Thoracic aorta (tissue), 2 donors: ENCODE measurements around the gene NACC1. TPM values are rescaled to one million over a fixed set of nuclear protein-coding genes. Genes with fewer than 3 reads are reported as not detected.
A peak's percentile ranks its signal among the peaks of the same experiment; 100 is the strongest.

Source experiments
- ATAC-seq: fragments of 150-250 bp; one replicate; pipeline ENCODE4 v1.8.0; 2017; ENCODE audit warnings: low read depth; ENCODE audit not compliant: insufficient number of reproducible peaks, low FRiP score
- DNase-seq: peaks from one replicate; pipeline ENCODE4 v3.0.0-alpha.2; 2020; ENCODE audit warnings: low spot score
- H3K27ac ChIP-seq, 2 donors: fragments of 200-600 bp; sonication (generic); 1 replicate in 1 of 2; 2 replicates in 1 of 2; pipeline ENCODE4 v1.5.1; 2016; ENCODE audit warnings: mild to moderate bottlenecking in 2 of 2, moderate library complexity in 2 of 2
- H3K27me3 ChIP-seq: fragments of 200-600 bp; sonication (generic); replicated peaks from 2 replicates; pipeline ENCODE4 v1.6.0; 2016; ENCODE audit warnings: mild to moderate bottlenecking; ENCODE audit not compliant: insufficient read depth
- H3K36me3 ChIP-seq: fragments of 200-600 bp; sonication (generic); one replicate; pipeline ENCODE4 v1.5.1; 2016
- H3K4me1 ChIP-seq, 2 donors: fragments of 200-600 bp; sonication (generic); 1 replicate in 1 of 2; 2 replicates in 1 of 2; pipeline versions ENCODE4 v1.5.1 to v1.6.0; 2016; ENCODE audit warnings: low read depth in 2 of 2, mild to moderate bottlenecking in 1 of 2; ENCODE audit not compliant: control insufficient read depth in 1 of 2
- H3K4me3 ChIP-seq: fragments of 200-600 bp; sonication (generic); 2 replicates; pipeline ENCODE4 v1.5.1; 2016; ENCODE audit warnings: mild to moderate bottlenecking
- H3K9me3 ChIP-seq: fragments of 200-600 bp; sonication (generic); 2 replicates; pipeline ENCODE4 v1.5.1; 2016
- total RNA-seq, 2 donors: library from RNA; depleted of rRNA; stranded (reverse); fragments of >200 nt; gene quantifications; one replicate each; pipeline versions ENCODE4 v1.1.0 to v1.2.3, GENCODE V29; 2016
- TF ChIP-seq, protein P1 (sequence below): fragments of 200-600 bp; sonication (generic); IDR thresholded peaks from one replicate; pipeline ENCODE4 v1.5.1; 2019; ENCODE audit warnings: antibody characterized with exemption

The NACC1 gene
- total RNA-seq, 2 donors from 2014 or later = 27.2 to 28.8 TPM

DNA sequence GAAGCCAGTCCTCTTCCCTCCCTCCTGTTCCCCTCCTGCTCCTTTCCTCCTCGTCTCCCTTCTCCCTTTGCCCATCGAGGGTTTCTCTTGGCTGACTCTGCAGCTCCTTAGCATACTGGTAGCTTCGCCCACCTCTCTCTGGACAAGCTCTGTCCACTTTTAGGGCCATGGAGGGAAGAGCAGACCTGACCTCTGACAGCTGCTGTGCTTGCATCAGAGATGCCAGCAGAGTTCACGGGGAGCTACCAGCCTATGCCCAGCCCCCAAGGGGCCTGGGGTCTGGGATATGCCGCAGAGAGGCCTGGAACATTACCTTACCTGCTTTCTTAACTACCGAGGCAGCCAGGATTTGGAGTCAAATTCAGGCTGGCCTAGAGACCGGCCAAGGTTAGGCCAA lies 35.1 kb upstream of the NACC1 start:
- ATAC-seq = no peak

DNA sequence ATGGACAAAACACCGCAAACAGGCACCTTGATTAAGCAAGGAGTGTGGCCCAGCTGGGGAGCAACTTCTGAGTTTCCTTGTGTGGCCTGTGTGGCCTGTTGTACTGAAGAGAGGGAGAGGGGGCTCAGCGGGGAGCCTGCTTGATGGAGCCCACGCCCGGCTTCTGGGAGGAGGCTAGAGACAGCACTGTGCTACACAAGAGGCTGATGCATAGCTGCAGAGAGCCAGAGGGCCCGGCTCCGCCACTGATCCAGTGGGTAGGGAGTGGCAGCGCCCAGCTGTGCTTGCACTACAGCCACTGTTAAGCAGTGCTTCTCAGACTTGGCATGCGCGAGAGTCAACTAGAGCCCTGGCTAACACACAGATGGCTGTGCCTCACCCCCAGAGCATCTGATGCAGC lies 34.4 kb upstream of the NACC1 start:
- peaks cover 23% of the 10 kb centered on the region for H3K36me3 ChIP-seq
- H3K4me3 ChIP-seq = no peak overlapping the region
- peak overlapping the region; percentile 77 to 78 for H3K27ac ChIP-seq
- TF ChIP-seq, protein P1, sequence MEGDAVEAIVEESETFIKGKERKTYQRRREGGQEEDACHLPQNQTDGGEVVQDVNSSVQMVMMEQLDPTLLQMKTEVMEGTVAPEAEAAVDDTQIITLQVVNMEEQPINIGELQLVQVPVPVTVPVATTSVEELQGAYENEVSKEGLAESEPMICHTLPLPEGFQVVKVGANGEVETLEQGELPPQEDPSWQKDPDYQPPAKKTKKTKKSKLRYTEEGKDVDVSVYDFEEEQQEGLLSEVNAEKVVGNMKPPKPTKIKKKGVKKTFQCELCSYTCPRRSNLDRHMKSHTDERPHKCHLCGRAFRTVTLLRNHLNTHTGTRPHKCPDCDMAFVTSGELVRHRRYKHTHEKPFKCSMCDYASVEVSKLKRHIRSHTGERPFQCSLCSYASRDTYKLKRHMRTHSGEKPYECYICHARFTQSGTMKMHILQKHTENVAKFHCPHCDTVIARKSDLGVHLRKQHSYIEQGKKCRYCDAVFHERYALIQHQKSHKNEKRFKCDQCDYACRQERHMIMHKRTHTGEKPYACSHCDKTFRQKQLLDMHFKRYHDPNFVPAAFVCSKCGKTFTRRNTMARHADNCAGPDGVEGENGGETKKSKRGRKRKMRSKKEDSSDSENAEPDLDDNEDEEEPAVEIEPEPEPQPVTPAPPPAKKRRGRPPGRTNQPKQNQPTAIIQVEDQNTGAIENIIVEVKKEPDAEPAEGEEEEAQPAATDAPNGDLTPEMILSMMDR = no peak
- ATAC-seq (no peak), DNase-seq (no peak)
- H3K4me1 ChIP-seq = peaks cover 26 to 70% of the 10 kb centered on the region in 2 donors
- H3K9me3 ChIP-seq = no peaks in the 10 kb centered on the region
- no peaks in the 10 kb centered on the region for H3K27me3 ChIP-seq

More for the DNA sequence above, 35.1 kb upstream of the NACC1 start:
- H3K27me3 ChIP-seq = no peaks in the 10 kb centered on the region
- peak overlapping the region; percentile 77 to 78 for H3K27ac ChIP-seq
- TF ChIP-seq, protein P1 = no peak
- peaks cover 23% of the 10 kb centered on the region for H3K36me3 ChIP-seq
- DNase-seq = no peak
- no peak overlapping the region for H3K4me3 ChIP-seq
- no peaks in the 10 kb centered on the region for H3K9me3 ChIP-seq
- H3K4me1 ChIP-seq = peaks cover 32 to 73% of the 10 kb centered on the region in 2 donors

DNA sequence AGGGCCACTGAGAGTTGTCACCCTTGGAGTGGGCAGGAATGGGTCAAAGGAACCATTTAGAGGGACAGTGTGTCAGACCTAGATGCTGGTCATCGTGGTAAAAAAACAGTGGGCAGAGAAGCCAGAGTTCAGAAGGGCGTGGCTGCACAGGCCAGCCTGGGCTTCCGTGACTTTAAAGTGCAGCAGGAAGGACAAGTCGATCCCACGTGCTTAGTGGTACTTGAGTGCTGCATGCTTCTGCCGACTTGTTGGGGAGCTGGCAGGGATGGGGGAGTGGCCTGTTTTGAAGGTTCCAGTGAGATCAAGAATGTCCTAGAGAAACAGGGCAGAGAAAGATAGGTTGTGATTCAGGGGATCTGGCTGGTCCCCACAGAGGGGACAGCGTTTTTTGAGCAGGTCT lies 32.4 kb upstream of the NACC1 start:
- Histone ChIP-seq H3K27me3 (no peaks in the 10 kb centered on the region), H3K4me3 (no peak overlapping the region), H3K27ac (peak overlapping the region; percentile 95 to 98), H3K4me1 (peaks cover 23 to 71% of the 10 kb centered on the region in 2 donors), H3K36me3 (peaks cover 13% of the 10 kb centered on the region), H3K9me3 (no peaks in the 10 kb centered on the region)
- TF ChIP-seq, protein P1 = no peak
- ATAC-seq (no peak), DNase-seq (no peak)

DNA sequence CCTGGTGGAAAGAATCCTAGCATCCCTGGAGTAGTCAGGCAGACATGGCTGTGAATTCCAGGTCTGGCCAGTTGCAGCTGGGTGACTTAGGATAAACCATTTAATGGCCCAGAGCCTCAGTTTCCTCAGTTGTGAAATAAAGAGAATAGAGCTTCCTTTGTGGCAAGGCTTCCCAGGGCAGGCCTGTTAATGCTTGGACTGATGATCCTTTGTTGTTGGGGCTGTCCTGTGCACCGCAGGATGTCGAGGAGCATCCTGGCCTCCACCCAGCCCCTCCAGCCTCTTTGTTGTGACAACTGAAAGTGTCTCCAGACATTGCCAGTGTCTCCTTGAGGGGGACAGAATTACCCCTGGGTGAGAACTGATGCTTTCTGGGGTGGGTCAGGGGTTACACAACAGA lies 31.7 kb upstream of the NACC1 start:
- no peak for DNase-seq
- Histone ChIP-seq H3K4me3 (no peak overlapping the region), H3K27ac (peak overlapping the region; percentile 95 to 98), H3K36me3 (peaks cover 13% of the 10 kb centered on the region), H3K9me3 (no peaks in the 10 kb centered on the region), H3K4me1 (peaks cover 28 to 78% of the 10 kb centered on the region in 2 donors), H3K27me3 (no peaks in the 10 kb centered on the region)
- ATAC-seq = no peak
- TF ChIP-seq, protein P1 = no peak

DNA sequence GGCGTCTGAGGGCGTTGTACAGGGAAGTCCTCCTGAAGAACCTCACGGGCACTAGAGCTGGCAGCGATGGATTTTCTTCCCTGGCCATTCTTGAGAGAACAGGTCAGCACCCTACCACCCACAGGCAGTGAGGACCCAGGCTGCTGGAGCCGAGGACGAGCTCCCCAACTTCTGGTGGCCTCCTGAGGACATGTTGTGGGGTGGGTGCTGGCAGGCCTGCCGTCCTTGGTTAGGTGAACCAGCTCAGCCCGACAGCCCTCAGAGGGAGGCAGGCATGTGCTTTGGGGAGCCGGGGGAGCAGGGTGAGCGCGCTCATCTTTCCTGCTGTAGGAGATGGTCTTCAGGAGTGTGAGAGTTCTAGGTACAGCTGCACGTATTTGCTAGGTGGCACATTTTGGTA lies 30.8 kb upstream of the NACC1 start:
- TF ChIP-seq, protein P1 = no peak
- ATAC-seq (no peak), DNase-seq (no peak)
- Histone ChIP-seq H3K27ac (peak overlapping the region; percentile 95 to 98), H3K9me3 (no peaks in the 10 kb centered on the region), H3K4me1 (peaks cover 29 to 76% of the 10 kb centered on the region in 2 donors), H3K27me3 (no peaks in the 10 kb centered on the region), H3K36me3 (peaks cover 8% of the 10 kb centered on the region), H3K4me3 (no peak overlapping the region)
